OCI-LY3 (cell line): Measurements from ENCODE around the gene HDGF.

Source experiments
- H2AFZ ChIP-seq: fragments of 200-600, 300-600 bp; shearing (Covaris generic); 2 replicates; pipeline ENCODE4 v1.6.0; 2014; ENCODE audit warnings: antibody characterized with exemption, low read depth, low read length
- H3K27ac ChIP-seq: fragments of 200-600, 300-600 bp; sonication (generic); 2 replicates; pipeline ENCODE4 v1.5.1; 2014; ENCODE audit warnings: mild to moderate bottlenecking, low read length, moderate library complexity, mixed read lengths
- H3K27me3 ChIP-seq: fragments of 200-600, 300-600 bp; sonication (generic); 2 replicates; pipeline ENCODE4 v1.6.1; 2014; ENCODE audit warnings: low read depth, low read length, mixed read lengths
- H3K36me3 ChIP-seq: fragments of 200-600, 300-600 bp; sonication (generic); replicated peaks from 2 replicates; pipeline ENCODE3; 2014; ENCODE audit warnings: low read depth, low read length, mixed read lengths
- H3K4me1 ChIP-seq: fragments of 300-600, 200-600 bp; sonication (generic); 2 replicates; pipeline ENCODE4 v1.6.1; 2014; ENCODE audit warnings: low read length, mixed read lengths
- H3K4me2 ChIP-seq: fragments of 200-600, 300-600 bp; sonication (generic); 2 replicates; pipeline ENCODE4 v1.6.1; 2014; ENCODE audit warnings: low read length, mixed read lengths
- H3K4me3 ChIP-seq: fragments of 300-600, 200-600 bp; sonication (generic); 2 replicates; pipeline ENCODE4 v1.5.1; 2014; ENCODE audit warnings: antibody characterized with exemption, mild to moderate bottlenecking, low read length, moderate library complexity
- H3K79me2 ChIP-seq: fragments of 300-600, 200-600 bp; shearing (Covaris generic); 2 replicates; pipeline ENCODE4 v1.6.1; 2014; ENCODE audit warnings: mild to moderate bottlenecking, low read length, mixed read lengths
- H3K9ac ChIP-seq: fragments of 300-600, 200-600 bp; shearing (Covaris generic); 2 replicates; pipeline ENCODE4 v1.6.0; 2014; ENCODE audit warnings: mild to moderate bottlenecking, low read length, moderate library complexity
- H3K9me3 ChIP-seq: fragments of 200-600, 300-600 bp; shearing (Covaris generic); 2 replicates; pipeline ENCODE4 v1.6.1; 2014; ENCODE audit warnings: low read length, mixed read lengths; ENCODE audit not compliant: insufficient read depth
- H4K20me1 ChIP-seq: fragments of 200-600, 300-600 bp; sonication (generic); 2 replicates; pipeline ENCODE4 v1.6.1; 2016; ENCODE audit warnings: low read length, mixed read lengths; ENCODE audit not compliant: insufficient read depth
- CTCF ChIP-seq: fragments of 200-600, 300-600 bp; sonication (generic); IDR thresholded peaks from 2 replicates; pipeline ENCODE4 v1.5.1; 2014; ENCODE audit warnings: antibody characterized with exemption, low read length, low read depth
- EZH2phosphoT487 ChIP-seq: fragments of 200-600 bp; shearing (Covaris generic); IDR thresholded peaks from 2 replicates; pipeline ENCODE4 v1.6.1; 2018; ENCODE audit warnings: antibody characterized with exemption, mixed run types, low read depth

HDGF gene

GRCh38 chr1:156726549-156727226 lies 24.8 kb downstream of the HDGF start:
- H3K4me1 ChIP-seq: peaks cover 25% of the 10 kb centered on the region
- peak overlapping the region; percentile 96 for H3K9ac ChIP-seq
- no peaks in the 10 kb centered on the region for H3K9me3 ChIP-seq
- H2AFZ ChIP-seq: no peak overlapping the region
- peaks cover 42% of the 10 kb centered on the region for H3K36me3 ChIP-seq
- peak overlapping the region; percentile 82 for H3K4me3 ChIP-seq
- no peaks in the 10 kb centered on the region for H3K27me3 ChIP-seq
- H4K20me1 ChIP-seq: peaks cover 36% of the 10 kb centered on the region
- H3K4me2 ChIP-seq: peak overlapping the region; percentile 95
- H3K79me2 ChIP-seq: peaks cover 78% of the 10 kb centered on the region
- TF ChIP-seq EZH2phosphoT487: no peak
- TF ChIP-seq CTCF: peak; percentile 79
- H3K27ac ChIP-seq: peak overlapping the region; percentile 72

GRCh38 chr1:156725683-156726280 lies 25.7 kb downstream of the HDGF start:
- Histone ChIP-seq H4K20me1 (peaks cover 36% of the 10 kb centered on the region), H3K27ac (peak overlapping the region; percentile 72), H3K9ac (peak overlapping the region; percentile 96), H3K9me3 (no peaks in the 10 kb centered on the region), H3K79me2 (peaks cover 85% of the 10 kb centered on the region), H3K4me2 (peak overlapping the region; percentile 95), H3K4me3 (peak overlapping the region; percentile 82), H2AFZ (no peak overlapping the region), H3K27me3 (no peaks in the 10 kb centered on the region), H3K4me1 (peaks cover 25% of the 10 kb centered on the region), H3K36me3 (peaks cover 52% of the 10 kb centered on the region)
- peak; percentile 96 for TF ChIP-seq CTCF
- TF ChIP-seq EZH2phosphoT487: no peak

GRCh38 chr1:156721535-156721934 lies 29.9 kb downstream of the HDGF start:
- peaks cover 50% of the 10 kb centered on the region for H3K36me3 ChIP-seq
- no peak overlapping the region for H3K9ac ChIP-seq

More at GRCh38 chr1:156721535-156721934, 29.9 kb downstream of the HDGF start:
- H3K4me3 ChIP-seq: no peak overlapping the region
- no peak for TF ChIP-seq EZH2phosphoT487
- TF ChIP-seq CTCF: no peak
- peaks cover 11% of the 10 kb centered on the region for H3K4me1 ChIP-seq
- no peaks in the 10 kb centered on the region for H3K27me3 ChIP-seq
- peaks cover 36% of the 10 kb centered on the region for H4K20me1 ChIP-seq
- no peaks in the 10 kb centered on the region for H3K9me3 ChIP-seq
- peaks cover 50% of the 10 kb centered on the region for H3K79me2 ChIP-seq
- no peak overlapping the region for H3K4me2 ChIP-seq
- no peak overlapping the region for H3K27ac ChIP-seq
- no peak overlapping the region for H2AFZ ChIP-seq
